ENCODE data around the gene TAOK3. TPM values are rescaled to one million over a fixed set of nuclear protein-coding genes. Genes with fewer than 3 reads are reported as not detected.

The TAOK3 gene
- total and polyA plus RNA-seq, 2 of the 8 experiments (the other 6 are each of a cell fraction or from before 2014, with no cell fraction given) = 5.2 to 9.3 TPM

GRCh38 chr12:118373616-118374015 is 909 bp upstream of the TAOK3 start:
- POLR2A ChIA-PET (ENCODE audit: partially characterized antibody) = interaction anchor here (0.6 to 1.5 kb wide), 4 partner anchors 161 to 238 kb away, joined by 3 read pairs; partner anchors contain the start of gene PEBP1
- Histone ChIP-seq H3K9ac (replicated peaks in 1 of 4; ENCODE audit: extremely low read depth in 1 of 4, low read depth in 3 of 4, low read length in 3 of 4) (no peak overlapping the region; a peak in 1 of 7 replicates), H2BK12ac (ENCODE audit: low read depth, low read length) (no peak overlapping the region), H3K79me1 (ENCODE audit: low read depth, low read length) (0 out of 2 replicates have a peak, but pooled peaks cover 3% of the 10 kb centered on the region), H3K36me3 (ENCODE audit: control insufficient read depth in 2 of 4, insufficient read depth in 4 of 4, low read length in 3 of 4) (no peaks in the 10 kb centered on the region), H3K56ac (replicated peaks; ENCODE audit: insufficient read length, low read depth, low read length) (no peak overlapping the region), H3K4me3 (ENCODE audit: extremely low read depth in 1 of 4, insufficient read depth in 2 of 4, low read depth in 3 of 4, low read length in 4 of 4) (peak overlapping the region; percentile 48 to 97 (median 62); a peak in 7 of 8 replicates), H4K20me1 (replicated peaks in 1 of 2; ENCODE audit: control insufficient read depth in 1 of 2, insufficient read depth in 2 of 2, low read length in 2 of 2) (peaks cover 4 to 6% of the 10 kb centered on the region in 2 experiments), H4K91ac (replicated peaks; ENCODE audit: insufficient read length, low read length) (no peak overlapping the region), H2BK5ac (ENCODE audit: low read depth, low read length) (no peak overlapping the region), H3K14ac (ENCODE audit: insufficient read length) (no peak overlapping the region), H3K18ac (ENCODE audit: extremely low read depth, low read length) (no peak overlapping the region), H4K5ac (ENCODE audit: insufficient read length, low read depth, low read length) (no peak overlapping the region), H3K23ac (ENCODE audit: insufficient read length) (no peak overlapping the region), H4K8ac (ENCODE audit: extremely low read depth, insufficient read depth, low read length) (no peak overlapping the region), H2BK20ac (ENCODE audit: low read length) (no peak overlapping the region), H2AFZ (ENCODE audit: low read length) (no peak overlapping the region), H3K9me3 (ENCODE audit: insufficient read depth in 2 of 2, low read depth in 1 of 2, low read length in 1 of 2) (no peaks in the 10 kb centered on the region), H3K79me2 (ENCODE audit: control insufficient read depth in 1 of 2, insufficient read depth in 2 of 2, low read length in 2 of 2) (peaks cover 3 to 18% of the 10 kb centered on the region in 2 experiments), H2BK15ac (ENCODE audit: low read length) (no peak overlapping the region), H3K27ac (ENCODE audit: low read depth, low read length) (no peak overlapping the region), H3K23me2 (ENCODE audit: low read depth, low read length) (peaks cover 23% of the 10 kb centered on the region), H3K27me3 (replicated peaks in 1 of 4; ENCODE audit: control insufficient read depth in 3 of 4, extremely low read depth in 1 of 4, insufficient read depth in 3 of 4, low read length in 3 of 4) (peaks cover 0 to 13% (median 8%) of the 10 kb centered on the region in 4 experiments; a peak in 5 of 7 replicates), H3K4me2 (ENCODE audit: insufficient read depth in 1 of 2, low read depth in 2 of 2, low read length in 2 of 2) (peak overlapping the region; percentile 74 to 78), H3K4ac (replicated peaks; ENCODE audit: insufficient read length, low read depth, low read length) (no peak overlapping the region), H3K4me1 (replicated peaks in 1 of 4; ENCODE audit: control insufficient read depth in 3 of 4, insufficient read depth in 4 of 4, low read length in 3 of 4) (peaks cover 5 to 9% (median 7%) of the 10 kb centered on the region in 4 experiments; a peak in 6 of 7 replicates), H2BK120ac (replicated peaks; ENCODE audit: low read depth, low read length) (no peak overlapping the region), H2AK5ac (ENCODE audit: low read depth, low read length) (no peak overlapping the region)
- DNase-seq (ENCODE audit: low read depth in 1 of 2, low spot score in 2 of 2) (no peak), FAIRE-seq (no peak)
- WGBS, 2 experiments (ENCODE audit: extremely low coverage in 1 of 2, insufficient coverage in 1 of 2, insufficient read length in 1 of 2, insufficient replicate concordance in 2 of 2, low coverage in 1 of 2, low lambda C conversion rate in 2 of 2, missing lambda C conversion rate in 1 of 2) = 86% methylated on average over 5 of the region's 5 CpGs; no CpG with 5 or more reads in 1 of the 2 experiments
- CTCF ChIA-PET (ENCODE audit: partially characterized antibody) = interaction anchor here (0.5 to 7.4 kb wide), 5 partner anchors 19 to 356 kb away, joined by 3 to 120 read pairs (median 3); no protein-coding TSS in a partner anchor
- TF ChIP-seq EZH2 (IDR thresholded peaks at IDR 0.05; ENCODE audit: low read depth, low read length, severe bottlenecking) = no peak
- TF ChIP-seq JUND (IDR thresholded peaks at IDR 0.05; ENCODE audit: low read length) = no peak
- no peak for TF ChIP-seq TEAD4 (IDR thresholded peaks at IDR 0.05; ENCODE audit: low read depth, low read length)
- no peak for TF ChIP-seq TAF7 (optimal IDR thresholded peaks at IDR 0.05; ENCODE audit: borderline replicate concordance, low read depth, low read length)
- no peak for TF ChIP-seq RXRA (IDR thresholded peaks at IDR 0.05; ENCODE audit: insufficient read depth, low read depth, low read length)
- TF ChIP-seq KDM5A (IDR thresholded peaks at IDR 0.05; ENCODE audit: low read length) = no peak
- no peak for TF ChIP-seq CREB1 (IDR thresholded peaks at IDR 0.05)
- no peak for TF ChIP-seq JUN (IDR thresholded peaks at IDR 0.05; ENCODE audit: low read depth, low read length)
